NB4 (cell line): ENCODE results near the gene CCN6.

ENCODE experiments used
- DNase-seq: peaks from one replicate; pipeline ENCODE4 v3.0.0; 2010; ENCODE audit warnings: low read depth
- H3K4me3 ChIP-seq: one replicate; pipeline ENCODE4 v1.5.1; 2011; ENCODE audit warnings: mild to moderate bottlenecking, low read depth, low read length, moderate library complexity
- MYC ChIP-seq: IDR thresholded peaks from 2 replicates; pipeline ENCODE4 v1.6.1; 2011; ENCODE audit warnings: low read depth, low read length
- POLR2A ChIP-seq: IDR thresholded peaks from 2 replicates; pipeline ENCODE4 v1.6.1; 2011; ENCODE audit warnings: mild to moderate bottlenecking; ENCODE audit not compliant: insufficient read length; ENCODE audit errors: extremely low read depth
- TF ChIP-seq, protein P1 (sequence below): IDR thresholded peaks from one replicate; pipeline ENCODE4 v1.5.1; 2012; ENCODE audit warnings: low read depth, low read length
- TF ChIP-seq, protein P2 (sequence below): IDR thresholded peaks from 2 replicates; pipeline ENCODE4 v1.6.1; 2011; ENCODE audit warnings: low read depth, low read length

CCN6 gene

DNA sequence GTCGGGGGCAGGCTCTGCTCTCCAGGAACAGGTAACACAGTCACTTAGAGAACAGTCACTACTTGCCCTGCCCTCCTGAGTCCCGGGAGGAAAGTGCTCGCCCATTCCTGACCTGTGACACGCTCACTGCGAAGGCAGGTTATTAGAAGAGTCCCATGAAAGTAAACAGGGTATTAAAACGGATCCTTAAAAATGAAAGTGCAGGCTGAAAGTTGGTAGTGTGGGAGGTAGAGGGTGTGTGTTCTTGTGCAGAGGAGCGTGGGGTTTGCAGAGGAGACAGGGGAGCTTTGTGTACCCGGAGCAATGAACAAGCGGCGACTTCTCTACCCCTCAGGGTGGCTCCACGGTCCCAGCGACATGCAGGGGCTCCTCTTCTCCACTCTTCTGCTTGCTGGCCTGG lies at the start of gene CCN6:
CCN6 (plus strand) TSS at position 104 of the 400 bp plus-strand sequence; CDS start at position 358, 254 bp downstream.
- TF ChIP-seq POLR2A (no peak), MYC (no peak)
- TF ChIP-seq, protein P1, sequence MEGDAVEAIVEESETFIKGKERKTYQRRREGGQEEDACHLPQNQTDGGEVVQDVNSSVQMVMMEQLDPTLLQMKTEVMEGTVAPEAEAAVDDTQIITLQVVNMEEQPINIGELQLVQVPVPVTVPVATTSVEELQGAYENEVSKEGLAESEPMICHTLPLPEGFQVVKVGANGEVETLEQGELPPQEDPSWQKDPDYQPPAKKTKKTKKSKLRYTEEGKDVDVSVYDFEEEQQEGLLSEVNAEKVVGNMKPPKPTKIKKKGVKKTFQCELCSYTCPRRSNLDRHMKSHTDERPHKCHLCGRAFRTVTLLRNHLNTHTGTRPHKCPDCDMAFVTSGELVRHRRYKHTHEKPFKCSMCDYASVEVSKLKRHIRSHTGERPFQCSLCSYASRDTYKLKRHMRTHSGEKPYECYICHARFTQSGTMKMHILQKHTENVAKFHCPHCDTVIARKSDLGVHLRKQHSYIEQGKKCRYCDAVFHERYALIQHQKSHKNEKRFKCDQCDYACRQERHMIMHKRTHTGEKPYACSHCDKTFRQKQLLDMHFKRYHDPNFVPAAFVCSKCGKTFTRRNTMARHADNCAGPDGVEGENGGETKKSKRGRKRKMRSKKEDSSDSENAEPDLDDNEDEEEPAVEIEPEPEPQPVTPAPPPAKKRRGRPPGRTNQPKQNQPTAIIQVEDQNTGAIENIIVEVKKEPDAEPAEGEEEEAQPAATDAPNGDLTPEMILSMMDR: no peak
- TF ChIP-seq, protein P2, sequence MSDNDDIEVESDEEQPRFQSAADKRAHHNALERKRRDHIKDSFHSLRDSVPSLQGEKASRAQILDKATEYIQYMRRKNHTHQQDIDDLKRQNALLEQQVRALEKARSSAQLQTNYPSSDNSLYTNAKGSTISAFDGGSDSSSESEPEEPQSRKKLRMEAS: no peak

DNA sequence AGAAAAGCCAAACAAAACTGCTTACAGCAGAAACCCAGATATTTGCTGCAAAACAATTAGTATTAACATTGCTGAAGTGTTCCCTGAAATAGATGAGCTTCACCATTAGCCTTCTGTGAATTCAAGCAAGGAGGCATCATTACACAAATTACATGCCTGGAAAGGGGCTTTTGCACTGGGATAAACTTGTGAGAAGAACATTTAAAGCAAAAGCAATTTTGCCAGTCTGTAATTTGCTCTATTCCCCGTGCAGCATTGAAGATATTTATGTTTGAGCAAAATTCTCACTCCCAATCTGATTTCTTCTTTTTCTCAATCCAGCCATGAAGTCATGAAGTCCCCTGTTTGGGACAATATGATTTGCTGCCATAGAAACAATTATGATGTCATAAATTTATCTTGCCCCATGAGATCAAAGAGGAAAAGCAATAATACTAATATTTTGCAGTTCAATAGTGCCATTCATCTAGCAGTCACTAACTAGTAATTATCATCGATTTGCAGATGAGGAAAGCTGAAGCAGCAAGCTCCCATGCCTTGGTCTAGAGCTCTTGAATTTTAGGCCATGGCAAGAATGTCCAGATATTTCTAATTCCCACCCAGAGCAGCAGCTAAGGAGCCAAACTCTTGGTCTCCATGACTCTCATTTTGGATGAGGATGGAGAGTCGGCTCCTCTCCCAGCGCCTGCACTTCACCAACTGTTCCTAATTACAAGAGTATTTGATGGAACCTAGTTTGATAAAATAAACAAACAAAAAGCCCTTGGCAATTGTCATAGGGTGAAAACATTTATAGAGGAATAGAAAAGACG lies 49.5 kb upstream of the CCN6 start:
- H3K4me3 ChIP-seq: no peak overlapping the region
- TF ChIP-seq POLR2A: no peak
- TF ChIP-seq, protein P2: no peak
- TF ChIP-seq, protein P1: no peak
- TF ChIP-seq MYC: no peak
- DNase-seq: no peak

More for the DNA sequence above, at the start of gene CCN6:
- no peak within 1 kb of the TSS for H3K4me3 ChIP-seq
- DNase-seq: no peak

DNA sequence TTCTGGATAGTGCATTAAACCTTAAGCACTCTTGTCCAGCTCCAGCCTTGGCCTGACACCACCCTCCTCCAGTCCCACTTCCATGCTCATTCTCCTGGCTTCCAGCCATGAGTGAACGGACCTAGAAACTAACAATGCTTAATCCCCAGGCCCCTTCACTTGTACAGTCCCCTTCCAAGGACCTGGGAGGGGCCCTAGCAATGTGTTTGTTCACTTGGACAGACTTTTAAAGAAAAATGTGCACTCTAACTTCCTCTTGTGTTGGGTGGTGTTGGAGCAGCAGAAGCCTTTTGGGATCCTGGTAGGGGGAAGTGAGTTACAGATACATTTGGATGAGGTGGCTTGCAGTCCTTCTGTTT lies 48.9 kb upstream of the CCN6 start:
- DNase-seq: peak; percentile 23
- TF ChIP-seq POLR2A (no peak), MYC (no peak)
- TF ChIP-seq, protein P2: no peak
- TF ChIP-seq, protein P1: no peak
- no peak overlapping the region for H3K4me3 ChIP-seq

DNA sequence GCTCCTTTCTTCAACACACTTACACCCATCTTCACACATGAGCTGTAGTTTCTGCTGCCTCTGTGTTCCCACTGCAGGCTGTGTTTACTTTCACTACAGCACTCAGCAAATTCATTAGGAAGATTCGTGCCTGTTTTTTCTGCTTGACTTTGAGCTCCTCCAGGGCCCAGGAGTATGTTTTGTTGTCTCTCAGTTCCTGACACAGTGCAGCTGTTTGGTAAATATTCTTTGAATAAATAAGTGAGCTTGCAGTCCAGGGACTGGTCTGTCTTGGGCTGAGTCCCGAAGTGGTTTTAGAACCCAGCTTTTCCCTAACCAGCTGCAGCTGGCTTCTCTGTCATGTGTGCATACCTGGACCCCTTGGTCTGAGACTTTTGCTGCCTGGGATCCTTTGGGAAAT lies 46.6 kb upstream of the CCN6 start:
- TF ChIP-seq, protein P2: no peak
- DNase-seq: no peak
- no peak overlapping the region for H3K4me3 ChIP-seq

DNA sequence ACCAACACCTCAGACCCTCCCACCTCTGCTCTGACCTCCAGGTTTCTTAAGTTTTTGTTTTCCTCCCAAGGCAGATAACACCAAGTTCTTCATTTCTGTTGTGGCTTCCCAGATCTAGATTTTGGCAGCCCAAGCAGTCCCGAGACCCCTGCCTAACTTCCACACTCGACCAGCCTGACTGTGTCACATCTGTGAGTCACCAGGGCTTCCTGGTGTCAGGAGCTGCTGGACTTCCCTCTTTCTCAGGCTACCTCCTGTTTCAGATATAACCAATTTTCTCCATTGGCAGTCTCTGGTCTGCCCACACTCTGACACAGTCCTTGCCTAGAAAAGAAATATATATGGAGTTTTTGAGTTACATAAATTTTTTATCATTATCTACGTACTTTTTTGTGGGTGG lies 46.1 kb upstream of the CCN6 start:
- DNase-seq: peak; percentile 78
- TF ChIP-seq, protein P1: no peak
- TF ChIP-seq, protein P2: no peak
- TF ChIP-seq POLR2A: no peak
- TF ChIP-seq MYC: no peak
- no peak overlapping the region for H3K4me3 ChIP-seq

DNA sequence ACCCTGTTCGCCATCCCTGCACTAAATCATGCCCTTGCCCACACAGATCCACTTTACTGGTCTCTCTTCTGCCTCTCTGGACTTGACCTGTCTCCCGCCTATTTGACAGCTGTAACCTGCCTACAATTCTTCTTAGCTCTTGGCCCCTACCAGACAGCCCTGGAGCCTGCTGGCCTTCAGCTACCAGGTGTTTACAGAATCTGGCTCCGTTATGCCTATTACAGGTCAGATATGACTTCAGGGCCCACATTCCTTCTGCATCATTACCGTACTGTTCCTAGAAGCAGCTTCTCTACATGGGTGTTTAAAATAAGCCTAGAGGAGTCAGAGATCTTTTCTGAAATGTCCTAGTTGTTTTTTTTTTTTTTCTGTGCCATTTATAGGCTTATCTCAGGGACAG lies 45.4 kb upstream of the CCN6 start:
- no peak for DNase-seq
- TF ChIP-seq POLR2A (no peak), MYC (no peak)
- TF ChIP-seq, protein P2: no peak
- TF ChIP-seq, protein P1: no peak
- H3K4me3 ChIP-seq: no peak overlapping the region
